ENCODE results near the gene SPATA17. TPM values are rescaled to one million over a fixed set of nuclear protein-coding genes. Genes with fewer than 3 reads are reported as not detected.

Gene SPATA17
- total and polyA plus RNA-seq, 2 donors (not counting 3 experiments of a cell fraction or from before 2014, with no cell fraction given): not detected

DNA sequence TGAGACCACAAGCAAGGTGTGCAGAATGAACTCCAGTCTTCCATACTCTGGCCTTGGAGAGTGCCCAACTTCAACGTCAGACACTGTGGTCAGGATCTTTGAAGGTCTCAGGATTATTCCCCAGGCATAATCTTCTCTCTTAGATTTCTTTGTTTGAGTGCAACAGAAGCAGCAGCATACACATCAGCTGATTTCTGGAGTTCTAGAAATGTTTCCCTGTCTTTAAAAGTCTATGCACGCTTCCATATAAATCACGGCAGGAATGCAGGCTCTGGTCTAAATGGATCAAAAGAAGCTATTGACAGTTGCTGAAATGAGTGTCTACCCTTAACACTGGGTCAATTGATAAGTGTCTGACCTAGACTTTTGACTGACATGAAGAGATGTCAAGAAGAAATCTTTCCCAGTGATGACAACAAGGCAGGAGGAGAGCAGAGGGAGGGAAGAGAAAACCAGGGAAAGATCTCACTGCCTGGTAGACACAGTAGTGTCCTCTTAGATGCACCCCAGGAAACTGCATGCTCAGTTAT is 279.7 kb downstream of the SPATA17 start:
- no peaks in the 10 kb centered on the region for H3K36me3 ChIP-seq (ENCODE audit: control insufficient read depth in 2 of 2, extremely low read depth in 1 of 2, insufficient read depth in 2 of 2, low read length in 2 of 2)
- H3K9ac ChIP-seq (replicated peaks; ENCODE audit: extremely low read depth, insufficient read depth, low read length): no peak overlapping the region
- no peaks in the 10 kb centered on the region for H4K20me1 ChIP-seq (replicated peaks; ENCODE audit: control insufficient read depth, extremely low read depth, insufficient read depth, low read length)
- BruUV-seq (replicated peaks): no TSS peak
- no peak for DNase-seq (ENCODE audit: low read depth, low spot score)
- ChIA-PET CTCF (no interaction called here), POLR2A (no interaction called here)
- no peak overlapping the region for H2AFZ ChIP-seq (ENCODE audit: low read depth, low read length)
- no peaks in the 10 kb centered on the region for H3K79me2 ChIP-seq (ENCODE audit: control insufficient read depth, insufficient read depth, low read length)
- no peaks in the 10 kb centered on the region for H3K9me3 ChIP-seq (replicated peaks; ENCODE audit: control insufficient read depth, insufficient read depth, low read length)
- no peaks in the 10 kb centered on the region for H3K27me3 ChIP-seq (ENCODE audit: control insufficient read depth in 2 of 2, insufficient read depth in 2 of 2, low read length in 2 of 2)
- H3K4me2 ChIP-seq (ENCODE audit: insufficient read depth, low read length): no peak overlapping the region
- intact Hi-C loops (cut with micrococcal nuclease): no loop called here
- no peak overlapping the region for H3K27ac ChIP-seq (ENCODE audit: insufficient read depth, low read depth, low read length)
- no peak overlapping the region for H3K4me3 ChIP-seq (replicated peaks in 1 of 3; ENCODE audit: insufficient read depth in 1 of 3, low read depth in 1 of 3, low read length in 3 of 3)
- TF ChIP-seq MYC (IDR thresholded peaks at IDR 0.05; ENCODE audit: low read depth, low read length) (no peak), JUN (IDR thresholded peaks at IDR 0.05; ENCODE audit: borderline replicate concordance, insufficient read depth, insufficient read length, low read depth) (no peak)
- TF ChIP-seq, protein P1, sequence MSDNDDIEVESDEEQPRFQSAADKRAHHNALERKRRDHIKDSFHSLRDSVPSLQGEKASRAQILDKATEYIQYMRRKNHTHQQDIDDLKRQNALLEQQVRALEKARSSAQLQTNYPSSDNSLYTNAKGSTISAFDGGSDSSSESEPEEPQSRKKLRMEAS (IDR thresholded peaks at IDR 0.05; ENCODE audit: insufficient read depth, insufficient read length): no peak
- TF ChIP-seq, protein P2, sequence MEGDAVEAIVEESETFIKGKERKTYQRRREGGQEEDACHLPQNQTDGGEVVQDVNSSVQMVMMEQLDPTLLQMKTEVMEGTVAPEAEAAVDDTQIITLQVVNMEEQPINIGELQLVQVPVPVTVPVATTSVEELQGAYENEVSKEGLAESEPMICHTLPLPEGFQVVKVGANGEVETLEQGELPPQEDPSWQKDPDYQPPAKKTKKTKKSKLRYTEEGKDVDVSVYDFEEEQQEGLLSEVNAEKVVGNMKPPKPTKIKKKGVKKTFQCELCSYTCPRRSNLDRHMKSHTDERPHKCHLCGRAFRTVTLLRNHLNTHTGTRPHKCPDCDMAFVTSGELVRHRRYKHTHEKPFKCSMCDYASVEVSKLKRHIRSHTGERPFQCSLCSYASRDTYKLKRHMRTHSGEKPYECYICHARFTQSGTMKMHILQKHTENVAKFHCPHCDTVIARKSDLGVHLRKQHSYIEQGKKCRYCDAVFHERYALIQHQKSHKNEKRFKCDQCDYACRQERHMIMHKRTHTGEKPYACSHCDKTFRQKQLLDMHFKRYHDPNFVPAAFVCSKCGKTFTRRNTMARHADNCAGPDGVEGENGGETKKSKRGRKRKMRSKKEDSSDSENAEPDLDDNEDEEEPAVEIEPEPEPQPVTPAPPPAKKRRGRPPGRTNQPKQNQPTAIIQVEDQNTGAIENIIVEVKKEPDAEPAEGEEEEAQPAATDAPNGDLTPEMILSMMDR (IDR thresholded peaks at IDR 0.05; ENCODE audit: extremely low read depth in 1 of 2, insufficient read depth in 1 of 2, low read depth in 1 of 2, low read length in 2 of 2): no peak
- no peaks in the 10 kb centered on the region for H3K4me1 ChIP-seq (ENCODE audit: control insufficient read depth, extremely low read depth, insufficient read depth, low read length)
- no peak for FAIRE-seq
- dilution Hi-C loops (cut with MboI; ENCODE audit: extremely low pct_ligation_motif_present, low sequenced_read_pairs): no loop called here
- no peaks in the 10 kb centered on the region for H3K9me1 ChIP-seq (replicated peaks; ENCODE audit: control insufficient read depth, extremely low read depth, insufficient read depth, low read length)

DNA sequence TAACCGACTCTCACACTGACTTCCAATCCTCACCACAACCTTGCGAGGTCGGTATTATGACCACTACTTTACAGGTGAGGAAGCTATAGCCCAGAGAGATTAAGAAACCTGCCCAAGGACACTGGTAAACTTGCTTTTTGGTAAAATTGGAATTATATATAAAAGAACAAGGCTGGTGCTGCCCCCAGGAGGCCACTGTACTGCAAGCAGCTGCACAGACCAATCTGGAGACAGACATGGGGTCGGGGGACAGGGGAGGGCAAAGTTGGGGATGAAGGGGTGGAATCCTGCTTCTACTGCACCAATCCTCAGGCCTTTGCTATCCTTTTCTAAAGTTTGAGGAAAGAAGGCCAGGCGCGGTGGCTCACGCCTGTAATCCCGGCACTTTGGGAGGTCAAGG is 280.8 kb downstream of the SPATA17 start:
- no peak overlapping the region for H3K4me3 ChIP-seq (replicated peaks in 1 of 3; ENCODE audit: insufficient read depth in 1 of 3, low read depth in 1 of 3, low read length in 3 of 3)
- no peaks in the 10 kb centered on the region for H3K9me3 ChIP-seq (replicated peaks; ENCODE audit: control insufficient read depth, insufficient read depth, low read length)
- H3K36me3 ChIP-seq (ENCODE audit: control insufficient read depth in 2 of 2, extremely low read depth in 1 of 2, insufficient read depth in 2 of 2, low read length in 2 of 2): no peaks in the 10 kb centered on the region
- no peak overlapping the region for H2AFZ ChIP-seq (ENCODE audit: low read depth, low read length)
- no peak for DNase-seq (ENCODE audit: low read depth, low spot score)
- no peaks in the 10 kb centered on the region for H3K9me1 ChIP-seq (replicated peaks; ENCODE audit: control insufficient read depth, extremely low read depth, insufficient read depth, low read length)
- ChIA-PET POLR2A (no interaction called here), CTCF (no interaction called here)
- H3K4me2 ChIP-seq (ENCODE audit: insufficient read depth, low read length): no peak overlapping the region
- intact Hi-C loops (cut with micrococcal nuclease) (no loop called here), dilution Hi-C loops (cut with MboI; ENCODE audit: extremely low pct_ligation_motif_present, low sequenced_read_pairs) (no loop called here)
- H3K79me2 ChIP-seq (ENCODE audit: control insufficient read depth, insufficient read depth, low read length): no peaks in the 10 kb centered on the region
- H3K4me1 ChIP-seq (ENCODE audit: control insufficient read depth, extremely low read depth, insufficient read depth, low read length): no peaks in the 10 kb centered on the region
- no peak overlapping the region for H3K9ac ChIP-seq (replicated peaks; ENCODE audit: extremely low read depth, insufficient read depth, low read length)
- H3K27me3 ChIP-seq (ENCODE audit: control insufficient read depth in 2 of 2, insufficient read depth in 2 of 2, low read length in 2 of 2): no peaks in the 10 kb centered on the region
- TF ChIP-seq POLR2AphosphoS5 (IDR thresholded peaks at IDR 0.05; ENCODE audit: insufficient read depth, low read depth, low read length) (no peak), POLR2A (IDR thresholded peaks at IDR 0.05; ENCODE audit: low read depth, low read length) (no peak), JUN (IDR thresholded peaks at IDR 0.05; ENCODE audit: borderline replicate concordance, insufficient read depth, insufficient read length, low read depth) (no peak), EZH2 (IDR thresholded peaks at IDR 0.05; ENCODE audit: borderline replicate concordance, low read depth, low read length, severe bottlenecking) (no peak), FOS (IDR thresholded peaks at IDR 0.05; ENCODE audit: borderline replicate concordance, insufficient read depth, low read length) (no peak), MYC (IDR thresholded peaks at IDR 0.05; ENCODE audit: low read depth, low read length) (no peak), GATA2 (IDR thresholded peaks at IDR 0.05; ENCODE audit: insufficient read depth, insufficient read length, low read depth, low read length) (no peak)
- TF ChIP-seq, protein P2 (IDR thresholded peaks at IDR 0.05; ENCODE audit: extremely low read depth in 1 of 2, insufficient read depth in 1 of 2, low read depth in 1 of 2, low read length in 2 of 2): no peak
- TF ChIP-seq, protein P1 (IDR thresholded peaks at IDR 0.05; ENCODE audit: insufficient read depth, insufficient read length): no peak
- no peak overlapping the region for H3K27ac ChIP-seq (ENCODE audit: insufficient read depth, low read depth, low read length)
- no TSS peak for BruUV-seq (replicated peaks)
- H4K20me1 ChIP-seq (replicated peaks; ENCODE audit: control insufficient read depth, extremely low read depth, insufficient read depth, low read length): no peaks in the 10 kb centered on the region
- FAIRE-seq: no peak
